Endothelial cell of umbilical vein (primary cell): Measurements from ENCODE around the gene TSPOAP1. TPM values are rescaled to one million over a fixed set of nuclear protein-coding genes. Genes with fewer than 3 reads are reported as not detected.

ENCODE experiments used
- BruUV-seq: library from RNA; stranded (reverse); fragments of 400-500 nt; replicated peaks from 2 replicates; lab custom pipeline; 2021; lab: Mats Ljungman, UMichigan
- CTCF ChIA-PET: fragments of 300-600, 350-600 bp; sonication (Branson Sonifier 250); formaldehyde crosslinking; loops from one replicate; lab custom pipeline; 2021; ENCODE audit warnings: antibody characterized with exemption, inconsistent platforms; lab: Charles Lee
- POLR2A ChIA-PET: fragments of 300-600, 350-600 bp; sonication (Branson Sonifier 250); formaldehyde crosslinking; loops from one replicate; lab custom pipeline; 2021; ENCODE audit warnings: antibody characterized with exemption, inconsistent platforms; lab: Charles Lee
- DNase-seq: peaks from one replicate; pipeline ENCODE4 v3.0.0-alpha.2; 2011; ENCODE audit warnings: low read depth, low spot score
- FAIRE-seq: peaks from 2 replicates; lab custom pipeline; 2011; peaks lifted over from hg19 to GRCh38; lab: Jason Lieb, UNC
- H2AFZ ChIP-seq: 2 replicates; pipeline ENCODE4 v1.6.0; 2012; ENCODE audit warnings: low read depth, low read length, control low read depth, inconsistent platforms
- H3K27ac ChIP-seq: 2 replicates; pipeline ENCODE4 v1.5.1; 2011; ENCODE audit warnings: low read depth, mild to moderate bottlenecking, control low read depth, low read length, moderate library complexity; ENCODE audit not compliant: insufficient read depth
- H3K27me3 ChIP-seq, 2 experiments: 2 replicates each; pipeline versions ENCODE4 v1.6.0 to v1.6.1; 2011; ENCODE audit warnings: low read length in 2 of 2, mixed read lengths in 1 of 2; ENCODE audit not compliant: control insufficient read depth in 2 of 2, insufficient read depth in 2 of 2
- H3K36me3 ChIP-seq, 2 experiments: 2 replicates in 1 of 2; 3 replicates in 1 of 2; pipeline ENCODE4 v1.5.1; 2011; ENCODE audit warnings: low read length in 2 of 2, mild to moderate bottlenecking in 1 of 2, moderate library complexity in 1 of 2; ENCODE audit not compliant: control insufficient read depth in 2 of 2, insufficient read depth in 2 of 2; ENCODE audit errors: extremely low read depth in 1 of 2
- H3K4me1 ChIP-seq: 3 replicates; pipeline ENCODE4 v1.5.1; 2011; ENCODE audit warnings: mild to moderate bottlenecking, low read length; ENCODE audit not compliant: control insufficient read depth, insufficient read depth; ENCODE audit errors: extremely low read depth
- H3K4me2 ChIP-seq: 2 replicates; pipeline ENCODE4 v1.6.1; 2011; ENCODE audit warnings: low read length, control low read depth, mixed read lengths; ENCODE audit not compliant: insufficient read depth
- H3K4me3 ChIP-seq, 3 experiments: fragments of 200-600 bp in 1 of 3; sonication (generic), shearing (Covaris generic) in 1 of 3; replicated peaks in 1 of 3; 2 replicates each; pipeline ENCODE4 v1.5.1; 2011 to 2016; ENCODE audit warnings: control low read depth in 3 of 3, low read length in 3 of 3, mild to moderate bottlenecking in 2 of 3, inconsistent platforms in 1 of 3, low read depth in 1 of 3, moderate library complexity in 1 of 3; ENCODE audit not compliant: insufficient read depth in 1 of 3
- H3K79me2 ChIP-seq: 2 replicates; pipeline ENCODE4 v1.6.0; 2012; ENCODE audit warnings: low read length, inconsistent platforms; ENCODE audit not compliant: control insufficient read depth, insufficient read depth
- H3K9ac ChIP-seq: replicated peaks from 2 replicates; pipeline ENCODE3; 2011; ENCODE audit warnings: low read length, control low read depth; ENCODE audit not compliant: insufficient read depth; ENCODE audit errors: extremely low read depth
- H3K9me1 ChIP-seq: replicated peaks from 3 replicates; pipeline ENCODE4 v1.6.0; 2011; ENCODE audit warnings: mild to moderate bottlenecking, low read length; ENCODE audit not compliant: control insufficient read depth, insufficient read depth; ENCODE audit errors: extremely low read depth
- H3K9me3 ChIP-seq: replicated peaks from 2 replicates; pipeline ENCODE4 v1.5.1; 2012; ENCODE audit warnings: low read length, inconsistent platforms; ENCODE audit not compliant: control insufficient read depth, insufficient read depth
- H4K20me1 ChIP-seq: replicated peaks from 2 replicates; pipeline ENCODE3; 2011; ENCODE audit warnings: mild to moderate bottlenecking, low read length; ENCODE audit not compliant: control insufficient read depth, insufficient read depth; ENCODE audit errors: extremely low read depth
- FOS ChIP-seq: IDR thresholded peaks from 2 replicates; pipeline ENCODE4 v1.6.1; 2011; ENCODE audit warnings: mild to moderate bottlenecking, low read length, moderate library complexity, borderline replicate concordance; ENCODE audit not compliant: insufficient read depth
- POLR2A ChIP-seq: IDR thresholded peaks from 2 replicates; pipeline ENCODE4 v1.6.1; 2012; ENCODE audit warnings: low read depth, mild to moderate bottlenecking, control low read depth, low read length
- dilution Hi-C: fragments of 300-500 bp; cut with MboI; formaldehyde crosslinking; loops from one replicate; pipeline ENCODE4 v1.15.0; 2019; ENCODE audit warnings: low sequenced_read_pairs; ENCODE audit not compliant: extremely low pct_ligation_motif_present
- intact Hi-C: fragments of 100-400 bp; cut with micrococcal nuclease; formaldehyde crosslinking; loops from one replicate; pipeline ENCODE4 v1.10.0; 2022
- polyA plus RNA-seq, 4 experiments: library from polyadenylated mRNA; depleted of rRNA in 3 of 4; stranded (reverse) in 3 of 4; unstranded in 1 of 4; fragments of >200 nt; gene quantifications; 2 replicates each; pipeline versions ENCODE4 v1.2.1 to v1.2.3, GENCODE V29; 2011 to 2012; ENCODE audit warnings: missing spikeins in 1 of 4
- total RNA-seq: library from RNA; stranded (reverse); gene quantifications from 2 replicates; pipeline ENCODE4 v1.2.3, GENCODE V29; 2021
- TF ChIP-seq, protein P1 (sequence below): IDR thresholded peaks from 2 replicates; pipeline ENCODE4 v1.6.1; 2011; ENCODE audit not compliant: insufficient read depth, insufficient read length
- TF ChIP-seq, protein P2 (sequence below), 2 donors: IDR thresholded peaks; 1 replicate in 1 of 2; 2 replicates in 1 of 2; pipeline ENCODE4 v1.5.1; 2011; ENCODE audit warnings: low read length in 2 of 2, mild to moderate bottlenecking in 2 of 2, moderate library complexity in 2 of 2, control low read depth in 1 of 2, inconsistent platforms in 1 of 2, low read depth in 1 of 2; ENCODE audit not compliant: insufficient read depth in 1 of 2; ENCODE audit errors: extremely low read depth in 1 of 2

Gene TSPOAP1
- total and polyA plus RNA-seq, 2 donors (not counting 3 experiments of a cell fraction or from before 2014, with no cell fraction given): not detected

DNA sequence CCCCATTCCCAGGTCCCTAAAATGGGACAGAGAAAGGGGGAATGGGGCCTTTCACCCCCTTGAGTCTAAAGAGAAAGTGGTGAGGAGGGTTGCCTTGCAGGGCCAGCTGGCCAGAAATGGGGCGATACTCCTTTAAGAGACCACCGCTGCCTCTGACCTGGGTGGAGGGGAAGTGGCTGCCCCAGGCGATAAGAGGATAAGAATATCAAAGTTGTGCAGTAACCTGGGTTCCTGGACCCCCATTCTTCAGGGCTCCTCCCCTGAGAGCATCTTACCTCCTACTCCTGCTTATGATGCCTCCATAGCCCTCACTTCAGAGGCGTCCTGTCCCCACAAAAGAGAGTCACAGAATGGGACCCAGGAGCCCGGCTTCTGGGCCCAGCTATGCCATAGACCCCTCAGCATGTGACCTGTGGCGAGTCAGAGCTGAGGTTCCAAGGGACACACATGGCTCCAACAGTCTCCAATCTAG, 5.2 kb upstream of the TSPOAP1 start:
- no peak for DNase-seq
- TF ChIP-seq, protein P1, sequence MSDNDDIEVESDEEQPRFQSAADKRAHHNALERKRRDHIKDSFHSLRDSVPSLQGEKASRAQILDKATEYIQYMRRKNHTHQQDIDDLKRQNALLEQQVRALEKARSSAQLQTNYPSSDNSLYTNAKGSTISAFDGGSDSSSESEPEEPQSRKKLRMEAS: no peak
- TF ChIP-seq POLR2A: no peak
- TF ChIP-seq, protein P2, sequence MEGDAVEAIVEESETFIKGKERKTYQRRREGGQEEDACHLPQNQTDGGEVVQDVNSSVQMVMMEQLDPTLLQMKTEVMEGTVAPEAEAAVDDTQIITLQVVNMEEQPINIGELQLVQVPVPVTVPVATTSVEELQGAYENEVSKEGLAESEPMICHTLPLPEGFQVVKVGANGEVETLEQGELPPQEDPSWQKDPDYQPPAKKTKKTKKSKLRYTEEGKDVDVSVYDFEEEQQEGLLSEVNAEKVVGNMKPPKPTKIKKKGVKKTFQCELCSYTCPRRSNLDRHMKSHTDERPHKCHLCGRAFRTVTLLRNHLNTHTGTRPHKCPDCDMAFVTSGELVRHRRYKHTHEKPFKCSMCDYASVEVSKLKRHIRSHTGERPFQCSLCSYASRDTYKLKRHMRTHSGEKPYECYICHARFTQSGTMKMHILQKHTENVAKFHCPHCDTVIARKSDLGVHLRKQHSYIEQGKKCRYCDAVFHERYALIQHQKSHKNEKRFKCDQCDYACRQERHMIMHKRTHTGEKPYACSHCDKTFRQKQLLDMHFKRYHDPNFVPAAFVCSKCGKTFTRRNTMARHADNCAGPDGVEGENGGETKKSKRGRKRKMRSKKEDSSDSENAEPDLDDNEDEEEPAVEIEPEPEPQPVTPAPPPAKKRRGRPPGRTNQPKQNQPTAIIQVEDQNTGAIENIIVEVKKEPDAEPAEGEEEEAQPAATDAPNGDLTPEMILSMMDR (IDR thresholded peaks at IDR 0.05; ENCODE audit: extremely low read depth in 1 of 2, insufficient read depth in 1 of 2, low read depth in 1 of 2, low read length in 2 of 2): no peak
- no peak for TF ChIP-seq FOS
- intact Hi-C loops (no loop called here), dilution Hi-C loops (no loop called here)
- H3K9me1 ChIP-seq: no peaks in the 10 kb centered on the region
- no peaks in the 10 kb centered on the region for H3K9me3 ChIP-seq
- no peaks in the 10 kb centered on the region for H3K4me1 ChIP-seq
- H4K20me1 ChIP-seq: no peaks in the 10 kb centered on the region
- H3K79me2 ChIP-seq: no peaks in the 10 kb centered on the region
- no TSS peak for BruUV-seq
- no peak overlapping the region for H3K27ac ChIP-seq
- FAIRE-seq: no peak
- no peak overlapping the region for H2AFZ ChIP-seq
- POLR2A ChIA-PET: no interaction called here
- no peaks in the 10 kb centered on the region for H3K36me3 ChIP-seq
- no peaks in the 10 kb centered on the region for H3K27me3 ChIP-seq
- CTCF ChIA-PET: no interaction called here
- no peak overlapping the region for H3K4me3 ChIP-seq
- H3K9ac ChIP-seq: no peak overlapping the region
- no peak overlapping the region for H3K4me2 ChIP-seq
